TTC549 (cell line): ENCODE measurements around the gene RDH5.

ENCODE experiments used
- FAIRE-seq: peaks from 2 replicates; lab custom pipeline; 2012; peaks lifted over from hg19 to GRCh38; lab: Jason Lieb, UNC

RDH5 gene, protein sequence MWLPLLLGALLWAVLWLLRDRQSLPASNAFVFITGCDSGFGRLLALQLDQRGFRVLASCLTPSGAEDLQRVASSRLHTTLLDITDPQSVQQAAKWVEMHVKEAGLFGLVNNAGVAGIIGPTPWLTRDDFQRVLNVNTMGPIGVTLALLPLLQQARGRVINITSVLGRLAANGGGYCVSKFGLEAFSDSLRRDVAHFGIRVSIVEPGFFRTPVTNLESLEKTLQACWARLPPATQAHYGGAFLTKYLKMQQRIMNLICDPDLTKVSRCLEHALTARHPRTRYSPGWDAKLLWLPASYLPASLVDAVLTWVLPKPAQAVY

GRCh38 chr12:55720071-55720564, at the start of gene RDH5:
Gene RDH5 (plus strand): TSS chr12:55720393. CDS start chr12:55721185, 792 bp downstream.
- no peak for FAIRE-seq

DNA sequence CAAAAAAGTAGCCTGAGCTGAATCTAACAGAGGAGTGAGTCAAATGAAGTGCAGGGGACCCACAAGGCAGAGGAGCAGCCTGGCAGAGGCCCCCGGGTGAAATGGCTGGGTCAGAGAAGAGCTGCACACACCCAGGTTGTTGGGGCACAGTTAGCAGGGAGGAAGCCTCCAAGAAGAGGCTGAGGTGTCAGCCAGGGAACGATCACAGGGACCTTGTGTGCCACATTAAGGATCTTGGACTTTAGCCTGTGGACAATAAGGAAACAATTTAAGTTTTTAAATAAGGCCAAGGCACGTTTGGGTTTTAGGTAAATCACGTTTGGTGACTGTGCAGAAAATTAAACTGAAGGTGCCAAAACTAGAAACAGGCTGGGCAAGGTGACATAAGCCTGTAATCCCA, 48.4 kb upstream of the RDH5 start:
- no peak for FAIRE-seq

DNA sequence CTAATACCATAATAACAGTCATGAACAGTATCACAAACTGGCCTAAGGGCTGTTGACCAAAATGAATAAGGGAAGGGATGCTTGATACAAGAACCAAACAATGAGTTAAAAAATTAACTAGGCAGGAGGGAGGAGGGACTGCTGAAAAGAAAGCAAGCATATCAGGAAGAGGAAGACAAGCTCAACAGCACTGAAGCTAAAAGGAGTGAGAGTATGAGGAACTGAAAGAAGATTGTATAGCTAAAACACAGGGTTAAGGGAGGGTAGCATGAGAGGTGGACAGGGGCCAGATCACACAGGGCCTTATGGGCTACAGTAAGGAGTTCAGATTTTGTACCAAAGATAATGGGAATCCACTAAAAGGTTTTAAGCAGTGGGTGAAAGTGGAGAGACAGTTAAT, 46.6 kb upstream of the RDH5 start:
- FAIRE-seq: no peak

DNA sequence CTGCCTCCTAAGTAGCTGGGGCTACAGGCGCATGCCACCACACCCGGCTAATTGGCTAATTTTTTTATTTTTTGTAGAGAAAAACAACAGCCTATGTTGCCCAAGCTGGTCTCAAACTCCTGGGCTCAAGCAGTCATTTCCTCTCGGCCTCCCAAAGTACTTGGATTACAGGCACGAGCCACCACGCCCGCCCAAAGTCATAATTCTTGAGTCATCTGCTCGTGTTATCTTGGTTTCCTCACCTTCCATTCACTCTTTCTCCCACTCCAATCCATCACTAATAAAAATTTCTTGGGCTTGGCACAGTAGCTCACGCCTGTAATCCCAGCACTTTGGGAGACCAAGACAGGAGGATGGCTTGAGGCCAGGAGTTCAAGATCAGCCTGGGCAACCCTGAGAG, 44.5 kb upstream of the RDH5 start:
- no peak for FAIRE-seq

GRCh38 chr12:55676707-55677106, 43.5 kb upstream of the RDH5 start:
- FAIRE-seq: no peak

- no peak for FAIRE-seq
Observed at GRCh38 chr12:55679691-55680090, 40.5 kb upstream of the RDH5 start.

DNA sequence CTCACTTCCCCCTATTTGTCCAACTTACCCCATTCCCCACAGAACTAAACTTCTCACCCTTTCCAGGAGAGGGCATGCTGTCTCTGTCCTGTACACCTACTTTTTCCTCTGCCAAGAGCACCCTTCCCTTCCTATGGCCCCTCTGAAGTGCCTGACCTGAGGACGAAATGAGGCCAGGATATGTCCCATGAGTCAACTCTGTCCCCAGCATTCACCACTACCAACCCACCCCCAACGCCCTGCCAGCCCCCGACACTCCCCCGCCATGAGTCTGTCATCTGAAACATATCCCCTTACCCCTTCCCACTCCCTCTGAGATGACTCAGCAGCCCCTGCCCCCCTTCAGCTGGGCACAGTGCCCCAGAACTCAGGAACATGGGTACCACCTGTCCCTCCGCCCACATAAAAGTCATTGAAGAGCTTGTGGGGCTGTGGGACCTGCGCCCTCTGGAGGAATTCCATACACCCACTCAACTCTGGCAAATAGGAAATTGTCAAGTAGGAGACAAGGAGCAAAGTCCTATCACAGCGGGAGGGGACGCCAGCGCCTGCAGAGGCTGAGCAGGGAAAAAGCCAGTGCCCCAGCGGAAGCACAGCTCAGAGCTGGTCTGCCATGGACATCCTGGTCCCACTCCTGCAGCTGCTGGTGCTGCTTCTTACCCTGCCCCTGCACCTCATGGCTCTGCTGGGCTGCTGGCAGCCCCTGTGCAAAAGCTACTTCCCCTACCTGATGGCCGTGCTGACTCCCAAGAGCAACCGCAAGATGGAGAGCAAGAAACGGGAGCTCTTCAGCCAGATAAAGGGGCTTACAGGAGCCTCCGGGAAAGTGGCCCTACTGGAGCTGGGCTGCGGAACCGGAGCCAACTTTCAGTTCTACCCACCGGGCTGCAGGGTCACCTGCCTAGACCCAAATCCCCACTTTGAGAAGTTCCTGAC, 38.8 kb upstream of the RDH5 start:
- no peak for FAIRE-seq

GRCh38 chr12:55682087-55682796, 38.0 kb upstream of the RDH5 start:
- FAIRE-seq: no peak

- FAIRE-seq: no peak
Observed at GRCh38 chr12:55683676-55684075, 36.5 kb upstream of the RDH5 start.

DNA sequence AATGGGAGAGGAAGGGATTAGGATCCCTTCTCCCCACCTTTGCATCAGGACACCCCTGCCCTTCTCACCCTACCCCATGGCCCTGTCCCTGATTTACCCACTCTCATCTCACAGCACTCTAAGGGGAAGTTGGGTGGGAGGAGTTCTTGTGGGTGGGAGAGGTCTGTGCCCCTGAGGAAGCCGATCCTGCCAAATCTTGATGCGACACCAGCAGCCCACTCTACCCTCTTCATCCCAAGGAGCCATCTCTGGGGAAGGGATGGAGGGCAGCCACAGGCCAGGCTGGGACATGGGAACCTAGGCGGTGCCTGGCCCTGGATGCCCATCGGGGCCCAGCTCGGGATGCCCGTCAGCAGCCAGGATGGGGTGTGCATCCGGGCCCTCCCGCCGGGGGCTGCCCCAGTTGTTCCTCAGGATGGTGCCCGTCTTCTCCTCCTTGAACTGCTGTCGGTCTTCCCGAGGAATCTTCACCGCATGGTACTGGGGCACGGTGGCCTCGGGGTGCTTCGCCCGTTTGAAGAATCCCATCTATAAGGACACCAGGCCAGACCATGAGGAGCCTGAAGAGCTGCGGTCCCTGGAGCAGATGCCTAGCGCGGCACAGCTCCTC, 35.3 kb upstream of the RDH5 start:
- no peak for FAIRE-seq

GRCh38 chr12:55685671-55686070, 34.5 kb upstream of the RDH5 start:
- FAIRE-seq: no peak

DNA sequence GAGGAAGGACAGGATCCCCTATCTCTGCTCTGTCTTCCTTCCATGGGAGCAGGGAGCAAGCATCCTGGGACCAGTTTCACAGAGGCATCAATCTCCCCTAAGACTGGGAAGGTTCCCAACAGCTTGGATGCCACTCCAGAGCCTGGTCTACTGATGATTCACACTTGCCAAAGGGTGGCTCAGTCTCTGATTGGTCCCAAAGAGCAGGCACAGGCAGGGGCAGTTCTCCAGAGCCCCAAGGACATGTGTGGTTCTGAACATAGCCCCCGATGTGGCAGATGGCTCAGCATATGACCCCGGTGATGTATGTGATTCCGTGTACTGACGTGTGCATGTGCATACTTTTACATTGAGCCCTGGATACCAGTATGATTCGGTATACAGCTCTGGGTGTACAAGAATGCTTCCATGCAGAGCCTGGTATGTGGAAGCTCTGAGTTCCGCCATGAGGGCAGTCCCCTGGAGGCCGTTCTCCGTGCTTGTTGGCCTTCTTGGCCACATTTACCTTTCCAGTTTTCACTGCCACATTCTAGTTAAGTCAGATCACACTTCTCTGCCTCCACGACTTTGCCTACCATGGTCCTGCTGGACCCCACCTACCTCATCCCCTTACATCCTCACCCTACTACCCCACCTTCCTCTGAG, 33.7 kb upstream of the RDH5 start:
- FAIRE-seq: no peak

GRCh38 chr12:55687746-55688145, 32.4 kb upstream of the RDH5 start:
- FAIRE-seq: no peak

DNA sequence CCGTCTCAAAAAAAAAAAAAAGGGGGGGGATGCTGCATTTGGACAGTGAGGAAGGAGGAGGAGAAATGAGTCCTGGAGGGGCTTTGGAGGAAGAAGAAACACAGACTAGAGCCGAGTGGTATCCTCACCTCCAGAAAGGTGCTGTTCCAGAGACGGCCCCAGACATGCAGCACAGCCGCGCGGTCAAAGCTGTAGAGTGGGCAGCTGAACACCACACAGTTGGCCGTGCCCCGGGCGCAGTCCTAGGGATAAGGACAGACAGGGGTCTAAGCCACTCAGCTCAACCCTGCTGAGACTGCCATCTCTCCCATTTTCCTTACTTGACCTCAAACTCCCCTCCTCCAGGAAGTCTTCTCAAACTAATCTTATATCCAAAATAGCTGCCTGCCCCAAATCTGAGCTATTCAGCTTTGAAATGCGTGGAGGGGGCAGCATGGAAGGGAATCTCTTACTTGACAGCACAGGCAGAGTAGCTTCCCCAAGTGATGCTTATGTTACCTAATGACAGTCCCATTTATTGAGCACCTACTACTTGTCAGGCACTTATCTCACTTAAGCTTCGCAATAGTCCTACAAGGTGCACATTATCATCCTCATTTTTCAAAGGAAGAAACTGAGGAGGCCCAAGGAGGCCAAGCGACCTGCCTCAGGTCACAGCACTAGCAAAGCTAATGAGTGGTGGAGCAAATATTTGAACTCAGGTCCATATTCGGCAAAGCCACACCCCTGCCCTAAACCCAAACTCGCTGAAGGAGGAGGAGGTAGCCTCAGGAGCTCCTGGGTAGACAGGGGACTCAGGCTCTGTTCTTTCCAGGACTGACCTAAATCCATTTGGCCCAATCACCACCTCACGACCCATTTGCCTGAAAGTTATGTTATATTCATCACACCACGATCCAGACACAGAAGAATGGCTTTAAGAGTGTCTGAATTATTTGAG, 31.2 kb upstream of the RDH5 start:
- FAIRE-seq: no peak

DNA sequence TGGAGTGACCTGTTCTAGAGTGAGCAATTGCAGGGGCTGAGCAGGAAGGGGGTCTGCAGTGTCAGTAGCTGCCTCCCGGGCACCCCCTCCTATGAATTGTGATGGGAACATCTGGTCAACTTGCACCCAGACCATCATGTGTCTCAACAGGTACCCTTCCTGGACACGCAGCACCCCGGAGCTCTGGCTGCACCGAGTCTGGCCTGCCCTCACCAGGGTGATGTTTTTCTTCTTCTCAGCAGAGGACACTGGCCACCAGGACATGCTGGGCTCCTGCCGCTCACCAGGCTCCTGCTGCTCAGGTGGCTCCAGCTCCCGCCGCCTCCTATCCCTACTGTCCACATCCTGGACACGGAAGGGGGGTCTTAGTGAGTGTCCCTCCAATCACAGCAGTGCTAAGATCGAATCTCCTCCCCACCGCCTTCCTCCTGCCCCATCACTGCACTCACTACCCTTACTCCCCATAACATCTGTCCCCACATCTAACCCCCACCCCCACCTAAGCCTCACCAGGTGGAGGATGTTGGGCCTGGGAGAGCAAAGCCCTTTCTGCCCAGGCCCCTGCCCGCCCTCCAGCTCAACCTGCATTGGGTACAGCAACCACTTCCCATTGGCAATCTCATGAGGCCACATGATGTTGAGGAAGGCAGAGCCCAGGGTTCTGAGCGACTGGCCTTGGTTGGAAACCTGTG, 27.4 kb upstream of the RDH5 start:
- FAIRE-seq: no peak

DNA sequence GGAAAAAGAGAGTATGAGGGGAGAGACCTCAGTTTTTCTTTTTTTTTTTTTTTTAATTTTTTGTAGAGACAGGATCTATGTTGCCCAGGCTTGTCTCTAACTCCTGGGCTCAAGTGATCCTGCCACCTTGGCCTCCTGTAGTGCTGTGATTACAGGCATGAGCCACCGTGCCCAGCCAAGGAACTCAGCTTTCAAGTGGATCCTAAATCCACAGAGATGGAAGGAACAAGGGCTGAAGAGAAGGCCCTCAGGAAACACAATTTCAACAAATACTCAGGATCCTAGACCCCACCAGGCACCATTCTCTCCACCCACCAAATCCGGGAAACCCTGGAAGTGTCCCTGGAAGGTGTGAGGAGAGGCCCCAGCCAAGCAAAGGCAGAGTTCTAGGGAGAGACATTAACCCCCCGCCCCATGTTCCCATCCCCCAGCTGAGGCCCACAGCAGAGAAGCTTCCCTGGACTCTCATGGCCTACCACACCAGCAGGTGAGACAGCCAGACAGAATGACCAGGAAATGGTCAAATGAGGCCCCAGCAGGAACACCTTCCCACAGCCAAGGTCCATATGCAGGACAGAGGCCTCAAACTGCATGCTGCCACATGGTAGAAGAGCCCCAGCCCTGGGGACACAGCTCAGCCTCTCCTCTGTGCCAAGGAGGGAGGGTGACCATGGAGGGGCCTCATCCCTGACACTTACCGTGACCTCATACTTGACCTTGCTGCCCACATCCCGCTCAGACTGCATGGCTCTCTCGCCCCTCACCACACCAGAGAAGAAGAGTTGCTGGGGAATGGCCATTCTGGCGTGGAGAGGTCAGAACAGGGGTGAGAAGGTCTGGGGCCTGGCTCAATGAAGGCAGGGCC, 26.6 kb upstream of the RDH5 start:
- no peak for FAIRE-seq

- FAIRE-seq: no peak
Observed at GRCh38 chr12:55694188-55694515, 26.0 kb upstream of the RDH5 start.

GRCh38 chr12:55694651-55695050, 25.5 kb upstream of the RDH5 start:
- FAIRE-seq: no peak

DNA sequence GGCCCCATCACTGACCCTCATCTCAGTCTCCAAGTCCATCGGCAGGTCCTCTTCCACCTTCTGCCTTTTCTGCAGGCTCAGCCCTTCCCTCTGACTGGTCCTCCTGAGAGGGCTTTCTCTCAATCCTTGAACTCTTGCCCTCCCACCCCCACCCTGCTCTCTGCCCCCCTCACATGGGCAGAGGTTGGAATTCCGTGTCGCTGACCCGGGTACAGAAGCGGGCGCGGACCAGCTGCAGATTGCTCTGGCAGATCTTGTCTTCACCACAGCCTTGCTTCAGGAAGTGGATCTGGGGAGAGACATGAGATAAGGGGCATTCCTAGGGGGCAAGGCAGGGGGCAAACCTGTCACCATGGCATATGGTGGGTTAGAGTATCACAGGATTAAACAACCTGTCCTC, 24.8 kb upstream of the RDH5 start:
- FAIRE-seq: no peak
